HepG2 (cell line): ENCODE data around the gene MMP8.

Experiments used
- BORCS8-MEF2B ChIP-seq: sonication (generic); formaldehyde crosslinking; IDR thresholded peaks from 2 replicates; pipeline ENCODE4 v1.8.0; 2022; ENCODE audit warnings: mild to moderate bottlenecking, missing genetic modification reagents
- CTCF ChIP-seq: sonication (generic); formaldehyde crosslinking; IDR thresholded peaks from 2 replicates; pipeline ENCODE4 v1.5.0; 2020; ENCODE audit warnings: mild to moderate bottlenecking, missing genetic modification reagents, moderate library complexity
- ETV5 ChIP-seq: IDR thresholded peaks from 2 replicates; pipeline ENCODE4 v1.6.1; 2018; ENCODE audit warnings: missing biosample characterization, missing genetic modification reagents, inconsistent platforms, borderline replicate concordance
- IKZF1 ChIP-seq: fragments of 450-650 bp; IDR thresholded peaks from 2 replicates; pipeline ENCODE4 v1.7.1; 2016
- KAT8 ChIP-seq: IDR thresholded peaks from 2 replicates; pipeline ENCODE4 v1.6.1; 2016; ENCODE audit warnings: missing genetic modification reagents, missing compliant biosample characterization
- MIER2 ChIP-seq: IDR thresholded peaks from 2 replicates; pipeline ENCODE4 v1.6.1; 2016; ENCODE audit warnings: missing biosample characterization, missing genetic modification reagents
- ZNF407 ChIP-seq: sonication (generic); formaldehyde crosslinking; IDR thresholded peaks from one replicate; pipeline ENCODE4 v1.5.1; 2020; ENCODE audit warnings: mild to moderate bottlenecking, missing genetic modification reagents; ENCODE audit errors: not compliant biosample characterization
- TF ChIP-seq, protein P1 (sequence below): IDR thresholded peaks from 2 replicates; pipeline ENCODE4 v1.6.1; 2012; ENCODE audit warnings: inconsistent platforms
- TF ChIP-seq, protein P2 (sequence below): sonication (generic); formaldehyde crosslinking; IDR thresholded peaks from 2 replicates; pipeline ENCODE4 v1.8.0; 2022; ENCODE audit warnings: mild to moderate bottlenecking, missing genetic modification reagents, borderline replicate concordance

GRCh38 chr11:102678022-102678421 lies 46.7 kb downstream of the MMP8 start:
- TF ChIP-seq ETV5 (CRISPR knock-in tag) = no peak
- no peak for TF ChIP-seq KAT8 (CRISPR knock-in tag)
- no peak for TF ChIP-seq BORCS8-MEF2B (CRISPR knock-in tag)
- TF ChIP-seq, protein P1, sequence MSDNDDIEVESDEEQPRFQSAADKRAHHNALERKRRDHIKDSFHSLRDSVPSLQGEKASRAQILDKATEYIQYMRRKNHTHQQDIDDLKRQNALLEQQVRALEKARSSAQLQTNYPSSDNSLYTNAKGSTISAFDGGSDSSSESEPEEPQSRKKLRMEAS = no peak
- TF ChIP-seq CTCF (CRISPR knock-in tag) = no peak
- TF ChIP-seq ZNF407 (CRISPR knock-in tag) = no peak
- TF ChIP-seq, protein P2, sequence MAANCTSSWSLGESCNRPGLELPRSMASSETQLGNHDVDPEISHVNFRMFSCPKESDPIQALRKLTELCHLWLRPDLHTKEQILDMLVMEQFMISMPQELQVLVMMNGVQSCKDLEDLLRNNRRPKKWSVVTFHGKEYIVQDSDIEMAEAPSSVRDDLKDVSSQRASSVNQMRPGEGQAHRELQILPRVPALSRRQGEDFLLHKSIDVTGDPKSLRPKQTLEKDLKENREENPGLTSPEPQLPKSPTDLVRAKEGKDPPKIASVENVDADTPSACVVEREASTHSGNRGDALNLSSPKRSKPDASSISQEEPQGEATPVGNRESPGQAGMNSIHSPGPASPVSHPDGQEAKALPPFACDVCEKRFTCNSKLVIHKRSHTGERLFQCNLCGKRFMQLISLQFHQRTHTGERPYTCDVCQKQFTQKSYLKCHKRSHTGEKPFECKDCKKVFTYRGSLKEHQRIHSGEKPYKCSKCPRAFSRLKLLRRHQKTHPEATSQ (CRISPR knock-in tag) = no peak
- no peak for TF ChIP-seq IKZF1
- TF ChIP-seq MIER2 (CRISPR knock-in tag) = no peak
